Measurements from ENCODE around the gene RND1.

RND1 gene

GRCh38 chr12:48810903-48811431, 54.7 kb downstream of the RND1 start:
- DNase-seq (ENCODE audit: low read depth, low spot score), result peak; percentile 79

DNA sequence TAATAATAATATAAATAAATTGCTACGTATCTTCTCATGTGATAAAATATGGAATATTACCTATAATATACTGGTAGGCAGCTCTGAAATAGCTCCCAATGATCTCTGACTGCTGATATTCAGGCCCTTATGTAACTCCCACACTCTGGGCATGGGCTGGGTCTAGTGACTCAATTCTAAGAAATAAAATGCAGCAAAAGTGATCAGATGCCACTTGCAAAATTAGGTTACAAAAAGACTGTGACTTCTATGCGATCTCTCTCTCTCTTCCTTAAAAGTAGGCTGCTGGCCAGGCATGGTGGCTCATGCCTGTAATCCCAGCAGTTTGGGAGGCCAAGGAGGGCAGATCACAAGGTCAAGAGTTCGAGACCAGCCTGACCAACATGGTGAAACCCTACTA, 57.7 kb downstream of the RND1 start:
- DNase-seq (ENCODE audit: low read depth, low spot score), result no peak

Measured in astrocyte of the hippocampus (primary cell).